ENCODE measurements around the gene S100A14.

S100A14 gene

DNA sequence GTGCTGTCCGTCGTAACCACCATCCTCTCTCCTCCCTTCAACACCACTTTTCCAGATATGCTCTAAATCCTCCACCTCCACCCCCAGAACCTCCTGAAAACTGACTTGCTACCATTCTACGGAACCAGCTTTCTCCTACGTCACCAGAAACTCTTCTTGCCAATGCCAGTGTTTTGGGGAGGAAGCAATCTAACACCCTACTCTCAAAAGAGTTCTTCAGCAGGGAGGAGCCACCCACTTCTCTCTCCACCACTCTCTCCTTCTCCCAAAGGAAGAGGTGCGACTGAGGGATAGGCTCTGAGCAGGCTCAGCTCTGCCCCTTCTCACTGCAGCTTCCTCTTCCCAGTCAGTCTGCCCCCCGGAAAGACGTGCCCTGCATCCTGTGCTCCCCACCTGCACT, 44.4 kb downstream of the S100A14 start:
- FAIRE-seq (no peak), DNase-seq (ENCODE audit: insufficient read length, low spot score) (no peak)
- TF ChIP-seq POU2F2 (IDR thresholded peaks at IDR 0.05; ENCODE audit: low read depth, low read length) (no peak), POLR2A (IDR thresholded peaks at IDR 0.05; ENCODE audit: low read depth, low read length) (no peak), TAF1 (IDR thresholded peaks at IDR 0.05; ENCODE audit: low read depth, low read length) (no peak), POLR2AphosphoS5 (IDR thresholded peaks at IDR 0.05; ENCODE audit: low read depth, low read length) (no peak), PAX5 (IDR thresholded peaks at IDR 0.05; ENCODE audit: insufficient read depth, low read length, severe bottlenecking) (no peak), SPI1 (IDR thresholded peaks at IDR 0.05; ENCODE audit: low read depth, low read length) (no peak)

- FAIRE-seq (no peak), DNase-seq (ENCODE audit: insufficient read length, low spot score) (no peak)
- TF ChIP-seq POU2F2 (IDR thresholded peaks at IDR 0.05; ENCODE audit: low read depth, low read length) (no peak), POLR2A (IDR thresholded peaks at IDR 0.05; ENCODE audit: low read depth, low read length) (no peak), SPI1 (IDR thresholded peaks at IDR 0.05; ENCODE audit: low read depth, low read length) (no peak), TAF1 (IDR thresholded peaks at IDR 0.05; ENCODE audit: low read depth, low read length) (no peak), PAX5 (IDR thresholded peaks at IDR 0.05; ENCODE audit: insufficient read depth, low read length, severe bottlenecking) (no peak), POLR2AphosphoS5 (IDR thresholded peaks at IDR 0.05; ENCODE audit: low read depth, low read length) (no peak)
Observed at GRCh38 chr1:153570874-153571273, 45.3 kb downstream of the S100A14 start.

DNA sequence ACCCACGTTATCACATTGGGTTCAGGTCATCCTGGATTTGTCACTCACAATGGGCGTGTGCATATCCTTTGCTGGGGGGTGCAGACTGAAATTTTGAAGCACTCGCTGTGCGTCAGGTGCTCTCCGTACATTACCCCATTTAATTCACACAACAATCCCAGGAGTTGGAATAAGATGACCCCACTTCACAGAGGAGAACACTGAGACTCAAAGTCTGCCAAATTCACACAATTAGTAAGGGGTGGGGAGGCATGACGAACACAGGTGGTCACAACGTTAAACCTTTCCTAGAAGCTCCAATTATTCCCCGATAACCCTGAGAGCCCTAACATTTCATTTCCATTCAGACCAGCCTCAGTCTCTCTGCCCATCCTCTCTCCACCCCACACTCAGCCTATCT, 46.7 kb downstream of the S100A14 start:
- FAIRE-seq (no peak), DNase-seq (ENCODE audit: insufficient read length, low spot score) (no peak)
- TF ChIP-seq SPI1 (IDR thresholded peaks at IDR 0.05; ENCODE audit: low read depth, low read length): no peak
- TF ChIP-seq POU2F2 (IDR thresholded peaks at IDR 0.05; ENCODE audit: low read depth, low read length): no peak
- TF ChIP-seq PAX5 (IDR thresholded peaks at IDR 0.05; ENCODE audit: insufficient read depth, low read length, severe bottlenecking): no peak
- no peak for TF ChIP-seq POLR2A (IDR thresholded peaks at IDR 0.05; ENCODE audit: low read depth, low read length)
- TF ChIP-seq TAF1 (IDR thresholded peaks at IDR 0.05; ENCODE audit: low read depth, low read length): no peak
- no peak for TF ChIP-seq POLR2AphosphoS5 (IDR thresholded peaks at IDR 0.05; ENCODE audit: low read depth, low read length)

DNA sequence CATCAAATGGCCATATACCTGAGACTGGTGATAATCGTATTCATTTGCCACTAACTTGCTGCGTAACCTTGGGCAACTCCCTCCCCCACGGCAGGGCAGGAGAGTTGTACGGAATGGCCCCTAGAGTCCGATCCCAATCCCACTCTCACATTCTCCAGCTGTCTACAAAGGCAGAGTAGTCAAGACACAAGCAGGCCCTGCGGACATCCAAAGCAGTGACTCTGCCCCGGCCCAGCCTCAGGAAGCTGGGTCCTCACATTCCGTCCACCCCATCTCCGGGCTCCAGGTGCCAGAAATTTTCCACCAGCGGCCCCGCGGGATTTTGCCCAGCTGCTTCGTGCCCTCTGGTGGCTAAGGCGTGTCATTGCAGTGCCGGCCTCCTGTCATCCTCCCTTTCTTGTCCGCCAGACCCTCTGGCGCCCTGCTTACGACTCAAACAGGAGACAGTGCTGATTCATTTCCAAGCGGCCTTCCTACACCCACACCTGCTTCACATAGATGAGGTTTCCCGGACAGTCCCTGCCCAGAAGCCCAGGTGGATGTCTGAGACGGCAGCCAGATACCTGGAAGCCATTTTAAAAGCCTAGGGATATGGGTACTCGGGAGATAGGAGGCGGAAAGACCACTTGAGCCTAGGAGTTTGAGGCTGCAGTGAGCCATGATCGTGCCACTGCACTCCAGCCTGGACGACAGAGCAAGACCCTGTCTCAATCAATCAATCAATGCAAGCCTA, 47.6 kb downstream of the S100A14 start:
- peak; percentile 91 for FAIRE-seq
- no peak for TF ChIP-seq POU2F2 (IDR thresholded peaks at IDR 0.05; ENCODE audit: low read depth, low read length)
- no peak for TF ChIP-seq POLR2AphosphoS5 (IDR thresholded peaks at IDR 0.05; ENCODE audit: low read depth, low read length)
- no peak for TF ChIP-seq POLR2A (IDR thresholded peaks at IDR 0.05; ENCODE audit: low read depth, low read length)
- no peak for TF ChIP-seq TAF1 (IDR thresholded peaks at IDR 0.05; ENCODE audit: low read depth, low read length)
- no peak for TF ChIP-seq SPI1 (IDR thresholded peaks at IDR 0.05; ENCODE audit: low read depth, low read length)
- TF ChIP-seq PAX5 (IDR thresholded peaks at IDR 0.05; ENCODE audit: insufficient read depth, low read length, severe bottlenecking): no peak
- DNase-seq (ENCODE audit: insufficient read length, low spot score): peak; percentile 68

DNA sequence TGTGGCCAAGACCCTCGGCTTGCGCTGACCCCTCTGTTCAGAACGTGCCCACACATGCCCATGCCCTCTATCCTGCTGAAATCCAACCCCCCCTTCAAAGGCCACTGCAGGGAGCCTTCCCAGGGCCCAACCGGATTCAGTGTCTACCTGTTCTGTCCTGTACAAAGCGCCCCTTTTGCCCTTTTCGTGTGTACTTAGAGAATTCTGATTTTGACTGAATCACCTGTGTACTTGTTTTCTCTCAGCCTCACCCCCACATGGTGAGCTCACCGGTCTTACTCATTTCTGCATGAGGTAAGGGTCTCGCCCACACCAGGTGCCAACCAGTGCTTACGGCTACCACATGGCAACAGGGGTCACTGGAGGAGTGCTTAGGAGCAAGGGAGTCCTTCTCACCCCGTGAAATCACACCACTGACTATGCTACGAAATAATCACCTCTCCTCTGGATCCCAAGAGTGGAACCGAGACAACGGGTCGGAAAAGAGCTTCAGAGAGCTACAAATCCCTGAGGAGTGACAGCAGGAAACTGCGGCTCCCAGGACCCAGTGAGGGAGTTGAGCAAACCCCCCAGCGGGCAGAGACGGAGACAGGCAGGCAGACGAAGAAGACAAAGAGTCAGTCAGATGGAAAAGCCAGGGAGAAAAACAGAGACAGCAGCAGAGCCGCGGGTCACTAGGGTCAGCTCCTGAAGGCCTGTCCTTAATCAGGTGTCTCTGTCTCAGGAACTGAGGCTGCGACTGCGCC, 48.3 kb downstream of the S100A14 start:
- TF ChIP-seq POLR2AphosphoS5 (IDR thresholded peaks at IDR 0.05; ENCODE audit: low read depth, low read length): no peak
- no peak for TF ChIP-seq POLR2A (IDR thresholded peaks at IDR 0.05; ENCODE audit: low read depth, low read length)
- no peak for TF ChIP-seq PAX5 (IDR thresholded peaks at IDR 0.05; ENCODE audit: insufficient read depth, low read length, severe bottlenecking)
- no peak for TF ChIP-seq POU2F2 (IDR thresholded peaks at IDR 0.05; ENCODE audit: low read depth, low read length)
- TF ChIP-seq SPI1 (IDR thresholded peaks at IDR 0.05; ENCODE audit: low read depth, low read length): no peak
- no peak for TF ChIP-seq TAF1 (IDR thresholded peaks at IDR 0.05; ENCODE audit: low read depth, low read length)
- DNase-seq (ENCODE audit: insufficient read length, low spot score) (no peak), FAIRE-seq (no peak)

- FAIRE-seq: no peak
- no peak for TF ChIP-seq POU2F2 (IDR thresholded peaks at IDR 0.05; ENCODE audit: low read depth, low read length)
- TF ChIP-seq SPI1 (IDR thresholded peaks at IDR 0.05; ENCODE audit: low read depth, low read length): no peak
- no peak for TF ChIP-seq POLR2A (IDR thresholded peaks at IDR 0.05; ENCODE audit: low read depth, low read length)
- no peak for TF ChIP-seq PAX5 (IDR thresholded peaks at IDR 0.05; ENCODE audit: insufficient read depth, low read length, severe bottlenecking)
- TF ChIP-seq TAF1 (IDR thresholded peaks at IDR 0.05; ENCODE audit: low read depth, low read length): no peak
Observed at GRCh38 chr1:153566414-153567371, 49.4 kb downstream of the S100A14 start.

GRCh38 chr1:153565529-153566374, 50.4 kb downstream of the S100A14 start, which contains the start of gene S100A2:
Gene S100A2, minus strand, starts transcription at chr1:153565844. Its CDS starts 1,967 bp downstream, at chr1:153563877.
- peak; percentile 90 for FAIRE-seq
- TF ChIP-seq POLR2A (IDR thresholded peaks at IDR 0.05; ENCODE audit: low read depth, low read length) (no peak), PAX5 (IDR thresholded peaks at IDR 0.05; ENCODE audit: insufficient read depth, low read length, severe bottlenecking) (peak; percentile 67)
- peak; percentile 52 for DNase-seq (ENCODE audit: insufficient read length, low spot score)

More at GRCh38 chr1:153566414-153567371, 49.4 kb downstream of the S100A14 start:
- peak; percentile 57 for DNase-seq (ENCODE audit: insufficient read length, low spot score)

All from GM12891 (cell line).